PC-3 (cell line): ENCODE measurements around the gene MMUT. TPM values are rescaled to one million over a fixed set of nuclear protein-coding genes. Genes with fewer than 3 reads are reported as not detected.

Source experiments
- ATAC-seq: fragments of 200-7000 bp; cut with Tn5 transposase; 2 replicates; pipeline ENCODE4 v1.9.1; 2020; ENCODE audit warnings: mild to moderate bottlenecking, moderate library complexity
- BruUV-seq: library from RNA; stranded (reverse); fragments of 400-500 nt; replicated peaks from 2 replicates; lab custom pipeline; 2021; lab: Mats Ljungman, UMichigan
- CTCF ChIA-PET: fragments of 300-600 bp; sonication (Branson Sonifier 250); formaldehyde crosslinking; loops from one replicate; lab custom pipeline; 2022; ENCODE audit warnings: antibody characterized with exemption; lab: Charles Lee
- POLR2A ChIA-PET: fragments of 300-600 bp; sonication (Branson Sonifier 250); formaldehyde crosslinking; loops from one replicate; lab custom pipeline; 2022; ENCODE audit warnings: antibody characterized with exemption; ENCODE audit not compliant: unreplicated experiment; lab: Charles Lee
- DNase-seq: peaks from one replicate; pipeline ENCODE4 v3.0.0-alpha.2; 2015
- H2AFZ ChIP-seq: fragments of 300-600 bp; sonication (generic); 2 replicates; pipeline ENCODE4 v1.6.0; 2016; ENCODE audit warnings: antibody characterized with exemption, low read length
- H3F3A ChIP-seq: fragments of 300-600 bp; sonication (generic); one replicate; pipeline ENCODE4 v1.6.0; 2017; ENCODE audit warnings: antibody characterized with exemption, low read length, control low read depth, mild to moderate bottlenecking; ENCODE audit not compliant: unreplicated experiment
- H3K27ac ChIP-seq: fragments of 300-600 bp; sonication (generic); 2 replicates; pipeline ENCODE4 v1.5.1; 2016; ENCODE audit warnings: mild to moderate bottlenecking, low read length
- H3K27me3 ChIP-seq: fragments of 300-600 bp; sonication (generic); 2 replicates; pipeline ENCODE4 v1.6.1; 2016; ENCODE audit warnings: low read length, mixed read lengths
- H3K36me3 ChIP-seq: fragments of 300-600 bp; sonication (generic); 2 replicates; pipeline ENCODE4 v1.6.1; 2016; ENCODE audit warnings: low read depth, mixed run types, low read length, mixed read lengths
- H3K4me1 ChIP-seq: fragments of 300-600 bp; sonication (generic); 2 replicates; pipeline ENCODE4 v1.5.1; 2016; ENCODE audit warnings: low read length; ENCODE audit not compliant: insufficient read depth
- H3K4me2 ChIP-seq: fragments of 300-600 bp; sonication (generic); 2 replicates; pipeline ENCODE4 v1.6.0; 2016; ENCODE audit warnings: low read length
- H3K4me3 ChIP-seq: fragments of 300-600 bp; sonication (generic); 2 replicates; pipeline ENCODE4 v1.5.1; 2016; ENCODE audit warnings: mild to moderate bottlenecking, low read length, mixed read lengths
- H3K79me2 ChIP-seq: fragments of 300-600 bp; sonication (generic); 2 replicates; pipeline ENCODE4 v1.6.1; 2017; ENCODE audit warnings: low read length, mixed read lengths
- H3K9ac ChIP-seq: fragments of 300-600 bp; sonication (generic); 2 replicates; pipeline ENCODE4 v1.6.0; 2016; ENCODE audit warnings: mild to moderate bottlenecking, low read length
- H3K9me2 ChIP-seq: fragments of 300-600 bp; sonication (generic); replicated peaks from 2 replicates; pipeline ENCODE4 v1.6.1; 2016; ENCODE audit warnings: mixed run types, low read length, mixed read lengths
- H3K9me3 ChIP-seq: fragments of 300-600 bp; sonication (generic); 2 replicates; pipeline ENCODE4 v1.6.1; 2016; ENCODE audit warnings: low read length, mixed read lengths
- H4K20me1 ChIP-seq: fragments of 300-600 bp; sonication (generic); 2 replicates; pipeline ENCODE4 v1.6.1; 2016; ENCODE audit warnings: low read length, mixed read lengths
- EZH2 ChIP-seq: fragments of 300-600 bp; sonication (generic); IDR thresholded peaks from one replicate; pipeline ENCODE4 v1.6.1; 2017; ENCODE audit warnings: antibody characterized with exemption, mild to moderate bottlenecking, low read length; ENCODE audit not compliant: unreplicated experiment
- EZH2phosphoT487 ChIP-seq: fragments of 300-600 bp; sonication (generic); IDR thresholded peaks from 2 replicates; pipeline ENCODE4 v1.6.1; 2018; ENCODE audit warnings: mild to moderate bottlenecking, antibody characterized with exemption, low read length, borderline replicate concordance
- intact Hi-C: fragments of 100-400 bp; cut with micrococcal nuclease; formaldehyde crosslinking; loops from 2 replicates; pipeline ENCODE4 v1.9.0; 2023
- total RNA-seq: library from RNA; depleted of rRNA; stranded (reverse); fragments of >200 nt; gene quantifications from 2 replicates; pipeline ENCODE4 v1.2.3, GENCODE V29; 2014
- TF ChIP-seq, protein P1 (sequence below): fragments of 300-600 bp; sonication (generic); conservative IDR thresholded peaks from 2 replicates; pipeline ENCODE4 v1.5.1; 2017; ENCODE audit warnings: antibody characterized with exemption, low read depth, mild to moderate bottlenecking, low read length

The MMUT gene
- total RNA-seq, 1 experiment from 2014 or later = 4.5 TPM

DNA sequence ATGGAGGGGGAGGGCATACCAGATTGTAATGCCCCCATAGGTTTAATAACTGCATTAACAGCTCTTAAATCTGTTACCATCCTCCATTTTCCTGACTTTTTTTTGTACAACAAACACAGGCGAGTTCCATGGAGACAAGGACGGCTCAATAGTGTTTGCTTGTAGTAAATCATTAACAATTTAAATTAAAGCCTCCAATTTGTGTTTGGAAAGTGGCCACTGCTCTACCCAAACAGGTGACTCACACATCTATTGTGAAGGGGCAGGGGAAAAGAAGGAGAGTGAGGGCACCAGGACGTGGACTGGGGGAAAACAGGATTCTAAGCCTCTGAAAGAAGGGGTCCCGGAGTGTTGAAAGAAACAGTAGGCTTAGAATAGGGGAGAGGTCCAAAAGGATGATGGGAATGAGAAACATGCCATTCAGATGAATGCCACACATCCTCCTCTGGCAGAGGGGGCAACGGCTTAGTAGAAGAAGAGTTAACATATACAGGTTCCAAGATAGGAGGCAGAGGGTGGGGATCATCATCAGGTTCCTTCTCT is 43.6 kb upstream of the MMUT start:
- no peaks in the 10 kb centered on the region for H3K79me2 ChIP-seq
- no peak overlapping the region for H3K4me2 ChIP-seq
- H2AFZ ChIP-seq = no peak overlapping the region
- no peaks in the 10 kb centered on the region for H4K20me1 ChIP-seq
- H3K27ac ChIP-seq = no peak overlapping the region
- H3F3A ChIP-seq = no peaks in the 10 kb centered on the region
- intact Hi-C loops = no loop called here
- no TSS peak for BruUV-seq
- POLR2A ChIA-PET = no interaction called here
- no peak overlapping the region for H3K4me3 ChIP-seq
- TF ChIP-seq EZH2 (no peak), EZH2phosphoT487 (no peak)
- TF ChIP-seq, protein P1, sequence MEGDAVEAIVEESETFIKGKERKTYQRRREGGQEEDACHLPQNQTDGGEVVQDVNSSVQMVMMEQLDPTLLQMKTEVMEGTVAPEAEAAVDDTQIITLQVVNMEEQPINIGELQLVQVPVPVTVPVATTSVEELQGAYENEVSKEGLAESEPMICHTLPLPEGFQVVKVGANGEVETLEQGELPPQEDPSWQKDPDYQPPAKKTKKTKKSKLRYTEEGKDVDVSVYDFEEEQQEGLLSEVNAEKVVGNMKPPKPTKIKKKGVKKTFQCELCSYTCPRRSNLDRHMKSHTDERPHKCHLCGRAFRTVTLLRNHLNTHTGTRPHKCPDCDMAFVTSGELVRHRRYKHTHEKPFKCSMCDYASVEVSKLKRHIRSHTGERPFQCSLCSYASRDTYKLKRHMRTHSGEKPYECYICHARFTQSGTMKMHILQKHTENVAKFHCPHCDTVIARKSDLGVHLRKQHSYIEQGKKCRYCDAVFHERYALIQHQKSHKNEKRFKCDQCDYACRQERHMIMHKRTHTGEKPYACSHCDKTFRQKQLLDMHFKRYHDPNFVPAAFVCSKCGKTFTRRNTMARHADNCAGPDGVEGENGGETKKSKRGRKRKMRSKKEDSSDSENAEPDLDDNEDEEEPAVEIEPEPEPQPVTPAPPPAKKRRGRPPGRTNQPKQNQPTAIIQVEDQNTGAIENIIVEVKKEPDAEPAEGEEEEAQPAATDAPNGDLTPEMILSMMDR = no peak
- H3K36me3 ChIP-seq = no peaks in the 10 kb centered on the region
- no peak for ATAC-seq
- DNase-seq = no peak
- H3K4me1 ChIP-seq = no peaks in the 10 kb centered on the region
- H3K9me2 ChIP-seq = no peaks in the 10 kb centered on the region
- CTCF ChIA-PET = no interaction called here
- no peak overlapping the region for H3K9ac ChIP-seq
- no peaks in the 10 kb centered on the region for H3K9me3 ChIP-seq
- H3K27me3 ChIP-seq = no peaks in the 10 kb centered on the region

- Histone ChIP-seq H3K4me2 (no peak overlapping the region), H3K4me3 (no peak overlapping the region), H3K4me1 (no peaks in the 10 kb centered on the region), H3K9ac (no peak overlapping the region), H4K20me1 (no peaks in the 10 kb centered on the region), H3F3A (no peaks in the 10 kb centered on the region), H3K79me2 (no peaks in the 10 kb centered on the region), H3K36me3 (no peaks in the 10 kb centered on the region), H3K9me3 (no peaks in the 10 kb centered on the region), H3K27me3 (no peaks in the 10 kb centered on the region), H3K27ac (no peak overlapping the region), H3K9me2 (no peaks in the 10 kb centered on the region), H2AFZ (no peak overlapping the region)
- TF ChIP-seq, protein P1 = no peak
- no peak for TF ChIP-seq EZH2phosphoT487
- TF ChIP-seq EZH2 = no peak
- DNase-seq = no peak
- POLR2A ChIA-PET = no interaction called here
- intact Hi-C loops = no loop called here
- CTCF ChIA-PET = no interaction called here
- BruUV-seq = no TSS peak
- ATAC-seq = no peak
Measured at GRCh38 chr6:49504666-49505065, 41.6 kb upstream of the MMUT start.

DNA sequence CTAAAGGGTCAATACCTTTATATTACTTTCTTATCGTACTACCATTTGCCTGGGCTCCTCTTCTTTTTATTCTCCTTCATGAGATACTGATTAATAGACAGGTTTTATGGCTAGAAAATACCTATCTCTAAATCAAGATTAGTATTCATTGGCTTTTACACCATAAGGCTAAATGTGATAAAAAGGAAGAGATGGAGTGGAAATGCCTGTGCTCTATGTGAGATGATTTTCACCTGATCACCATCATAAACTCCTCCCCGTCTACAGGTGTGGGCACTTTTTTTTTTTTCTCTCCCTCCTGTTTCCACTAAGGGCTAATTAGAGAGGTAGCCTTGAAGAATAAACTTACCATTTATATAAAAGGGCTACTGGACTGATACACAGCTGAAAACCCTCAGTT is 36.6 kb upstream of the MMUT start, which contains the start of gene GLYATL3:
TSS of gene GLYATL3 (plus strand) at position 301 of the 400 bp plus-strand sequence. CDS start 12,068 bp downstream, outside the sequence.
- CTCF ChIA-PET = no interaction called here
- TF ChIP-seq EZH2phosphoT487 (no peak), EZH2 (no peak)
- TF ChIP-seq, protein P1 = no peak
- intact Hi-C loops = no loop called here
- H3K79me2 ChIP-seq = no peaks in the 10 kb centered on the region
- POLR2A ChIA-PET = no interaction called here
- no peaks in the 10 kb centered on the region for H3K9me3 ChIP-seq
- H3K27me3 ChIP-seq = no peaks in the 10 kb centered on the region
- ATAC-seq (no peak), DNase-seq (no peak)
- no peak within 1 kb of the TSS for H2AFZ ChIP-seq
- H4K20me1 ChIP-seq = no peaks in the 10 kb centered on the region
- H3K9ac ChIP-seq = no peak within 1 kb of the TSS
- no peaks in the 10 kb centered on the region for H3K36me3 ChIP-seq
- no peak within 1 kb of the TSS for H3K4me3 ChIP-seq
- no peaks in the 10 kb centered on the region for H3K9me2 ChIP-seq
- no peaks in the 10 kb centered on the region for H3F3A ChIP-seq
- no peak within 1 kb of the TSS for H3K27ac ChIP-seq
- BruUV-seq = no TSS peak
- no peaks in the 10 kb centered on the region for H3K4me1 ChIP-seq
- no peak within 1 kb of the TSS for H3K4me2 ChIP-seq
